NCI-H524 treated with DMSO at 0.1 percent for 48 hours (cell line): ENCODE data around the gene GPR32.
"Not testable (repeated sequence)": the region's sequence is repeated elsewhere in the genome, so short reads cannot be mapped to it uniquely, and the experiment has no call there.

Source experiments
- DNase-seq: peaks from one replicate; lab custom pipeline; 2025; lab: John Stamatoyannopoulos, UW

Gene GPR32

GRCh38 chr19:50747141-50747540, 23.1 kb upstream of the GPR32 start:
- not testable (repeated sequence) for DNase-seq

GRCh38 chr19:50749490-50749889, 20.8 kb upstream of the GPR32 start:
- DNase-seq: no peak

GRCh38 chr19:50750010-50750409, 20.3 kb upstream of the GPR32 start:
- DNase-seq: no peak

DNA sequence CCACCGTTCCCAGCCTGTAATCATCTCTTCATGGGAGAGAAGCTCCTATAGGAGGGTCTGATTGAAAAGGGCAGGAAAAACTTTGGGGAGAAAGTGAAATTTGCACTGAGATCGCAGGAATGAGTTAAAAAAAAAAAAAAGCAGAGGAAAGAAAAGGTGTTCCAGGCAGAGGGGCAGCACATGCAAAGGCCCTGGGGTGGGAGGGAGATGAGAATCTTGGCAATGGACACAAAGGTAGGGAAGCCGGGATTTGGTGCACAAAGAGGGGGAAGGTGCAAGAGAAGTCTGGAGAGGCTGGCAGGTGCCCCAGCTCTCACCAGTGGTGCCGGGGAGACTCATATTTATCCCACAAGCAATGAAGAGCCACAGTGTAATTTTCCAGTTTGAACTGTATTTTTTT, 16.4 kb upstream of the GPR32 start:
- no peak for DNase-seq

DNA sequence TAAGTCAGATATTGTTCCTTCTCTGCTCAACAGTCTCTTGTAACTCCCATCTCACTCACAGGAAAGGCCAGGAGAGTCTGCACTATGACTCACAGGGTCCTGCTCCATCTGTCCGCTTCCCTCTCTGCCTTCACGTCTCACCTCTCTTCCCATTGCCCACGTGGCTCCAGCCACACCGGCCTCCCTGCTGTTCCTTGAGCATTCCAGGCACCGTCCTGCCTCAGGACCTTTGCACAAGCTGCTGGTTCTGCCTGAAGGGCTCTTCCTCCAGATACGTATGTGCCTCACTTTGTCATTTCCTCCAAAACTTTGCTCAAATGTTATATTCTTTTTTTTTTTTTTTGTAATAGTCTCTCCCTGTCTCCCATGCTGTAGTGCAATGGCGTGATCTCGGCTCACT, 14.0 kb upstream of the GPR32 start:
- DNase-seq: not testable (repeated sequence)

GRCh38 chr19:50757624-50758023, 12.6 kb upstream of the GPR32 start:
- DNase-seq: not testable (repeated sequence)

DNA sequence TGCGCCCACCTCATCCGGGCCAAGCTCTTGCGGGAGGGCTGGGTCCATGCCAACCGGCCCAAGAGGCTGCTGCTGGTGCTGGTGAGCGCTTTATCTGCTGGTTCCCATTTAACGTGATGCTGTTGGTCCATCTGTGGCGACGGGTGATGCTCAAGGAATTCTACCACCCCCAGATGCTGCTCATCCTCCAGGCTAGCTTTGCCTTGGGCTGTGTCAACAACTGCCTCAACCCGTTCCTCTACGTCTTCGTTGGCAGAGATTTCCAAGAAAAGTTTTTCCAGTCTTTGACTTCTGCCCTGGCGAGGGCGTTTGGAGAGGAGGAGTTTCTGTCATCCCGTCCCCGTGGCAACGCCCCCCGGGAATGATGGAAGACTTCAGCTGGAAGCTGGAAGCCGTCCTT, 11.2 kb upstream of the GPR32 start:
- DNase-seq: not testable (repeated sequence)

- DNase-seq: no peak
Measured at GRCh38 chr19:50759886-50760285, 10.4 kb upstream of the GPR32 start.

DNA sequence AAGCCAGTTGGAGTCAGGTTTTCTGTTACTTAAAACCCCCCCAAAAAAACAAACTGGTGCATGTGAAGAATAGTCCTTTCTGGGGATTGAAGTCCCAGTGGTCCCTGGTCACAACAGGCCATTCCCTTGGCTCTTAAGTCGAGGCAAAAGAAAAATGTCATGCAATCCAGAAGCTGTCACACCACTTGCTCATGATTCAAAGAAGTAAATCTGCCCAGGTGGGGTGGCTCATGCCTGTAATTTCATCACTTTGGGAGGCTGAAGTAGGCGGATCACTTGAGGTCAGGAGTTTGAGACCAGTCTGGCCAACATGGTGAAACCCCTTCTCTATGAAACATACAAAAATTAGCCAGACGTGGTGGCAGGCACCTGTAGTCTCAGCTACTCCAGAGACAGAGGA, 8.8 kb upstream of the GPR32 start:
- DNase-seq: not testable (repeated sequence)

- not testable (repeated sequence) for DNase-seq
Measured at GRCh38 chr19:50763521-50763920, 6.7 kb upstream of the GPR32 start.

DNA sequence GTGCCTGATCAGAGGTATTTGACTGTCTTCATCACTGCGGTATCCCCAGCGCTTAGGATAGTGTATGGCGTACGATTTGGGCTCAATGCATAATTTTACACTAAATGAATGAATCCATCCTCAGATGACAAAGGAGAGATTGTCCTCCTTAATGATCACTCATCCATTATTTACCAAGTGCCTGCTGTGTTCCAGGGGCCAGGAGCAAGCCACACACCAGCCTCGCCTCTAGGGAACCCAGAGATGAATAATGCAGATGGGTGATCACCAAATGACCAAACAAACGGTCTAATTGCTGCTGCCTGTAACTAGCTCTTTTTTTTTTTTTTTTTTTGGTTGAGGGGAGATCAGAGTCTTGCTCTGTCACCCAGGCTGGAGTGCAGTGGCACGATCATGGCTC, 5.9 kb upstream of the GPR32 start:
- DNase-seq: no peak

GRCh38 chr19:50766746-50767145, 3.5 kb upstream of the GPR32 start:
- not testable (repeated sequence) for DNase-seq

- DNase-seq: not testable (repeated sequence)
Measured at GRCh38 chr19:50767263-50767662, 3.0 kb upstream of the GPR32 start.

DNA sequence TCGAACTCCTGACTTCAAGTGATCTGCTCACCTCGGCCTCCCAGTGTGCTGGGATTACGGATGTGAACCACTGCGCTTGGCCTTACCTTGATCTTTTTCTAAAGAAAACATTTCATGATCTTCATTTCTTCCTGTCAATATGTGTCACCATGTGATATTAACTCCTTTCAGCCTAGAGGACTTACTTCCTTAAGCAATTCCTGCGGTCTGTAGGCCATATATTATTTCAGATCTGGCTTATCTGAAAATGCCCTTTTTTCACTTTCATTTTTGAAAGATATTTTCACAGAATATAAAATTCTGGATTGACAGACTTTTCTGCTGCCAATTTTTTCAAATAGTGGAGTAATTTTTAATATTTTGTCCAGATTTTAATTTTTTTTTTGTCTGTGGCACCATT, 2.0 kb upstream of the GPR32 start:
- no peak for DNase-seq

DNA sequence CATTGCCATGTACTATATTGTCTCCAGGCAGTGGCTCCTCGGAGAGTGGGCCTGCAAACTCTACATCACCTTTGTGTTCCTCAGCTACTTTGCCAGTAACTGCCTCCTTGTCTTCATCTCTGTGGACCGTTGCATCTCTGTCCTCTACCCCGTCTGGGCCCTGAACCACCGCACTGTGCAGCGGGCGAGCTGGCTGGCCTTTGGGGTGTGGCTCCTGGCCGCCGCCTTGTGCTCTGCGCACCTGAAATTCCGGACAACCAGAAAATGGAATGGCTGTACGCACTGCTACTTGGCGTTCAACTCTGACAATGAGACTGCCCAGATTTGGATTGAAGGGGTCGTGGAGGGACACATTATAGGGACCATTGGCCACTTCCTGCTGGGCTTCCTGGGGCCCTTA, 624 bp downstream of the GPR32 start:
- no peak for DNase-seq

- DNase-seq: no peak
Measured at GRCh38 chr19:50772476-50772875, 2.2 kb downstream of the GPR32 start.

DNA sequence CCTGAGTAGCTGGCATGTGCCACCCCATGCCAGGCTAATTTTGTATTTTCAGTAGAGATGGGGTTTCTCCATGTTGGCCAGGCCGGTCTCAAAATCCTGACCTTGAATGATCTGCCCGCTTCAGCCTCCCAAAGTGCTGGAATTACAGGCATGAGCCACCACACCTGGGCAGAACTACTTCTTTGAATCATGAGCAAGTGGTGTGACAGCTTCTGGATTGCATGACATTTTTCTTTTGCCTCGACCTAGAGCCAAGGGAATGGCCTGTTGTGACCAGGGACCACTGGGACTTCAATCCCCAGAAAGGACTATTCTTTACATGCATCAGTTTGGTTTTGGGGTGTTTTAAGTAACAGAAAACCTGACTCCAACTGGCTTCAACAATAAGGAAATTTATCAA, 2.6 kb downstream of the GPR32 start:
- DNase-seq: not testable (repeated sequence)

DNA sequence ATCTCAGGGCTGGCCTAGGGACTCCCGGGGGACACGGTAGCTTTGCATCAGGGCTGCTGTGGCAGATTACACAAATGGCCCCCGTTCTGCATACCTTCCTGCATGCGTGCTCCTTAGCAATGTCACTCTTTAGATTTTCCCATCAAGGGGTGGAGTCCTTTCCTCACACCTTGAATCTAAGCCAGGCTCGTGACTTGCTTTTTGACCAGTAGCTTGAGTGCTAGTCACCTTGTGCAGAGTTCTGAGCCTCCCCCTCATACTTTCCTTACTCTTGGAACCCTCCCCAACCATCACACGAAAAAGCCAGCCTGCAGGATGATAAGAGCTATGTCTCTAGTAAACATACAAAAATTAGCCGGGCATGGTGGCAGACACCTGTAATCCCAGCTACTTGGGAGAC, 3.2 kb downstream of the GPR32 start:
- DNase-seq: not testable (repeated sequence)

DNA sequence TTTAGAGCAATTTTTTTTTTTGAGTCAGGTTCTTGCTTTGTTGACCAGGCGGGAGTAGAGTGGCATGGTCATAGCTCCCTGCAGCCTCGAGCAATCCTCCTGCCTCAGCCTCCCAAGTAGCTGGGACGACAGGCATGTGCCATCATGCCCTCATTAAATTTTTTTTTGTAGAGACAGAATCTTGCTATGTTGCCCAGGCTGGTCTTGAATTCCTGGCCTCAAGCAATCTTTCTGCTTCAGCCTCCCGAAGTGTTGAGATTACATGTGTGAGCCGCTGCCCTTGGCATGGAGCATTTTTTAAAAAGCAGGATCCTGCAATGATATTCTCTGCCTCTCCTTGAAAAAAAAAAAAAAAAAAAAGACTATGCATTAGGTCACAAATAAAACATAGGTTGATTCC, 5.9 kb downstream of the GPR32 start:
- DNase-seq: no peak

DNA sequence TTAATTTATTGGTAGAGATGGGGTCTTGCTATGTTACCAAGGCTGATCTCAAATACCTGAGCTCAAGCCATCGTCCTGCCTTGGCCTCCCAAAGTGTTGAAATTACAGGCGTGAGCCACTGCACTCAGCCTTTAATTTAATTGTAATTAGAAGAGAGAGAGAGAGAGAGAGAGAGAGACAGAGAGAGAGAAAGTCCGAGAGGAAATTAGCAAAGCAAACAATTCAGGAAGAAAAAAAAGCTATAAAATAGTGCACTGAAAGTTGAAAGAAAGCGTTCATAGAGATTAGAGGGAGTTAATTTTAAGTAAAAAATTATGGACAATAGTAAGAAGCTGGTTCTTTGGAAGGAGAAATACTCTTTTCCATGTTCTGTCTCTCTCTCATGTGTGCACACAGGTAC, 7.0 kb downstream of the GPR32 start:
- DNase-seq: no peak

- no peak for DNase-seq
Measured at GRCh38 chr19:50777830-50778303, 7.6 kb downstream of the GPR32 start.

DNA sequence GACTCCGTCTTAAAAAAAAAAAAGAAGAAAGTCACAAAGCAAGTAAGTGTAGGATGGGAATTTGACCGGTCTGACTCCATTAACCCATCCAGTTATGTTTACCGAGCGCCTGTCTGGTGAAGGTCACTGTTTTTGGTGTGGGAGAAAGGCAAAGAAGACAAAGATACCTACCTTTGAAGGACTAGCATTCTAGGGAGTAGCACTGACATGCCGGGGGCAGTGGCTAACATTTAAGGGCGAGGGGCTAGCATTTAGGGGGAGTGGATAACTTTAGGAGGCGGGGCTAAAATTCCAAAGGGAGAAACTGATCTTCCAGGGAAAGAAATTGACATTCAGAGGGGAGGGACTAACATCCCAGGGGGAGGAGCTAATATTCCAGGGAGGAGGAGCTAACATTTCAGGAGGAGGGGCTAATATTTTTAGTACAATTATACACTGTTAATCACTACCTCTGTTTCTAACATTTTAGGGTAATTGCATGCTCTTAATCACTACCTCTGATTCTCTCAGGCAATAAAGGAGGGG, 8.7 kb downstream of the GPR32 start:
- no peak for DNase-seq

GRCh38 chr19:50779504-50780457, 9.5 kb downstream of the GPR32 start:
- DNase-seq: no peak
